GM18951 (cell line): ENCODE measurements around the gene C11orf24.
A peak's percentile ranks its signal among the peaks of the same experiment; 100 is the strongest.
"Not testable (repeated sequence)": the region's sequence is repeated elsewhere in the genome, so short reads cannot be mapped to it uniquely, and the experiment has no call there.

ENCODE experiments used
- POLR2A ChIP-seq: IDR thresholded peaks from 4 replicates; pipeline ENCODE4 v1.6.1; 2011; ENCODE audit warnings: mild to moderate bottlenecking; ENCODE audit not compliant: insufficient read length, insufficient read depth; ENCODE audit errors: extremely low read depth
- in situ Hi-C: fragments of 300-500 bp; cut with MboI; formaldehyde crosslinking; loops from one replicate; pipeline ENCODE4 v1.12.0; 2022; ENCODE audit warnings: low sequenced_read_pairs, mixed read lengths, inconsistent platforms; ENCODE audit not compliant: unreplicated experiment

Gene C11orf24

GRCh38 chr11:68261749-68262543 is 9.8 kb downstream of the C11orf24 start:
- in situ Hi-C loops = no loop called here
- peak; percentile 27 for TF ChIP-seq POLR2A

- no peak for TF ChIP-seq POLR2A
- in situ Hi-C loops = no loop called here
Observed at GRCh38 chr11:68261006-68261405, 10.8 kb downstream of the C11orf24 start.

- peak; percentile 7 for TF ChIP-seq POLR2A
- in situ Hi-C loops = no loop called here
Observed at GRCh38 chr11:68260484-68260883, 11.3 kb downstream of the C11orf24 start.

- no peak for TF ChIP-seq POLR2A
- in situ Hi-C loops = loop anchor here (5.0 kb wide), 1 partner anchor 43 kb away; no protein-coding TSS in a partner anchor
Observed at GRCh38 chr11:68259122-68259959, 12.4 kb downstream of the C11orf24 start.

- no peak for TF ChIP-seq POLR2A
- in situ Hi-C loops = loop anchor here (5.0 kb wide), 1 partner anchor 44 kb away; no protein-coding TSS in a partner anchor
Observed at GRCh38 chr11:68258363-68258765, 13.4 kb downstream of the C11orf24 start.

- in situ Hi-C loops = loop anchor here (5.0 kb wide), 1 partner anchor 45 kb away; no protein-coding TSS in a partner anchor
- TF ChIP-seq POLR2A = peak; percentile 4
Observed at GRCh38 chr11:68257477-68258362, 14.1 kb downstream of the C11orf24 start.

GRCh38 chr11:68256331-68256741 is 15.4 kb downstream of the C11orf24 start:
- in situ Hi-C loops = loop anchor here (5.0 kb wide), 1 partner anchor 46 kb away; no protein-coding TSS in a partner anchor
- no peak for TF ChIP-seq POLR2A

GRCh38 chr11:68255526-68255925 is 16.2 kb downstream of the C11orf24 start:
- no peak for TF ChIP-seq POLR2A
- in situ Hi-C loops = loop anchor here (5.0 kb wide), 1 partner anchor 47 kb away; no protein-coding TSS in a partner anchor

GRCh38 chr11:68254421-68254820 is 17.4 kb downstream of the C11orf24 start:
- in situ Hi-C loops = no loop called here
- no peak for TF ChIP-seq POLR2A

GRCh38 chr11:68251765-68252164 is 20.0 kb downstream of the C11orf24 start:
- in situ Hi-C loops = no loop called here
- no peak for TF ChIP-seq POLR2A

GRCh38 chr11:68244912-68245311 is 26.9 kb downstream of the C11orf24 start:
- in situ Hi-C loops = not testable (repeated sequence)

GRCh38 chr11:68243847-68244246 is 27.9 kb downstream of the C11orf24 start:
- in situ Hi-C loops = not testable (repeated sequence)

GRCh38 chr11:68242616-68243015 is 29.2 kb downstream of the C11orf24 start:
- no peak for TF ChIP-seq POLR2A
- in situ Hi-C loops = no loop called here
